WTC11 (cell line): ENCODE data around the gene LGALS7. TPM values are rescaled to one million over a fixed set of nuclear protein-coding genes. Genes with fewer than 3 reads are reported as not detected.
"Not testable (repeated sequence)": the region's sequence is repeated elsewhere in the genome, so short reads cannot be mapped to it uniquely, and the experiment has no call there.

Experiments
- ATAC-seq: fragments of 200-7000 bp; cut with Tn5 transposase; 2 replicates; pipeline ENCODE4 v1.10.0; 2021; ENCODE audit warnings: mild to moderate bottlenecking, moderate library complexity
- CTCF ChIA-PET: fragments of 300-600 bp; sonication (Branson Sonifier 250); formaldehyde crosslinking; loops from one replicate; lab custom pipeline; 2021; ENCODE audit warnings: antibody characterized with exemption; lab: Charles Lee
- POLR2A ChIA-PET: fragments of 350-600 bp; sonication (Branson Sonifier 250); formaldehyde crosslinking; loops from one replicate; lab custom pipeline; 2021; ENCODE audit warnings: antibody characterized with exemption; lab: Charles Lee
- DNase-seq: peaks from one replicate; pipeline ENCODE4 v3.0.0; 2021; ENCODE audit warnings: low spot score
- H3K27ac Mint-ChIP-seq: 2 replicates; pipeline ENCODE4 v1.8.0; 2021; ENCODE audit warnings: mixed read lengths
- H3K27me3 Mint-ChIP-seq: 2 replicates; pipeline ENCODE4 v1.8.0; 2021; ENCODE audit warnings: low read depth, mild to moderate bottlenecking, moderate library complexity, mixed read lengths
- H3K36me3 Mint-ChIP-seq: 2 replicates; pipeline ENCODE4 v1.8.0; 2021; ENCODE audit warnings: mixed read lengths
- H3K4me1 Mint-ChIP-seq: 2 replicates; pipeline ENCODE4 v1.8.0; 2022; ENCODE audit warnings: mixed read lengths
- H3K4me3 Mint-ChIP-seq: 2 replicates; pipeline ENCODE4 v1.8.0; 2021; ENCODE audit warnings: mild to moderate bottlenecking, moderate library complexity, mixed read lengths
- H3K9me3 Mint-ChIP-seq: 2 replicates; pipeline ENCODE4 v1.8.0; 2021; ENCODE audit warnings: mixed read lengths
- EMX1 ChIP-seq: fragments of 250-450 bp; sonication (Bioruptor Pico); IDR thresholded peaks from 2 replicates; pipeline ENCODE4 v1.8.0; 2021; ENCODE audit warnings: mild to moderate bottlenecking
- GABPB1 ChIP-seq: sonication (generic); formaldehyde crosslinking; IDR thresholded peaks from 2 replicates; pipeline ENCODE4 v1.8.1; 2023; ENCODE audit warnings: mild to moderate bottlenecking, missing genetic modification reagents
- JAZF1 ChIP-seq: fragments of 250-450 bp; sonication (Bioruptor Pico); IDR thresholded peaks from 2 replicates; pipeline ENCODE4 v1.9.0; 2021; ENCODE audit warnings: moderate library complexity, mild to moderate bottlenecking, inconsistent platforms
- NR2C2 ChIP-seq: sonication (generic); formaldehyde crosslinking; IDR thresholded peaks from 2 replicates; pipeline ENCODE4 v1.8.0; 2022; ENCODE audit warnings: mild to moderate bottlenecking, missing genetic modification reagents
- SMAD4 ChIP-seq: sonication (generic); formaldehyde crosslinking; IDR thresholded peaks from 2 replicates; pipeline ENCODE4 v1.8.0; 2022; ENCODE audit warnings: mild to moderate bottlenecking, missing genetic modification reagents
- ZNF416 ChIP-seq: fragments of 250-450 bp; sonication (Bioruptor Pico); IDR thresholded peaks from 2 replicates; pipeline ENCODE4 v1.9.0; 2021; ENCODE audit warnings: mild to moderate bottlenecking, inconsistent platforms
- ZNF423 ChIP-seq: fragments of 250-450 bp; sonication (Bioruptor Pico); IDR thresholded peaks from 2 replicates; pipeline ENCODE4 v2.1.2; 2022; ENCODE audit warnings: mild to moderate bottlenecking, moderate library complexity
- total RNA-seq: library from RNA; stranded (reverse); gene quantifications from 3 replicates; pipeline ENCODE4 v1.2.3, GENCODE V29; 2021
- TF ChIP-seq, protein P1 (sequence below): sonication (generic); formaldehyde crosslinking; IDR thresholded peaks from 2 replicates; pipeline ENCODE4 v1.8.1; 2023; ENCODE audit warnings: mild to moderate bottlenecking, missing genetic modification reagents
- TF ChIP-seq, protein P2 (sequence below): sonication (generic); formaldehyde crosslinking; IDR thresholded peaks from 2 replicates; pipeline ENCODE4 v1.8.0; 2023; ENCODE audit warnings: missing genetic modification reagents, mild to moderate bottlenecking, borderline replicate concordance
- TF ChIP-seq, protein P3 (sequence below): sonication (generic); formaldehyde crosslinking; IDR thresholded peaks from 2 replicates; pipeline ENCODE4 v1.8.1; 2023; ENCODE audit warnings: mild to moderate bottlenecking, missing genetic modification reagents, moderate library complexity
- TF ChIP-seq, protein P4 (sequence below): sonication (generic); formaldehyde crosslinking; conservative IDR thresholded peaks from 2 replicates; pipeline ENCODE4 v1.8.1; 2022; ENCODE audit warnings: mild to moderate bottlenecking, missing genetic modification reagents
- TF ChIP-seq, protein P5 (sequence below): sonication (generic); formaldehyde crosslinking; IDR thresholded peaks from 2 replicates; pipeline ENCODE4 v1.8.0; 2022; ENCODE audit warnings: mild to moderate bottlenecking, missing genetic modification reagents
- TF ChIP-seq, protein P6 (sequence below): sonication (generic); formaldehyde crosslinking; IDR thresholded peaks from 2 replicates; pipeline ENCODE4 v1.8.1; 2022; ENCODE audit warnings: low read depth, missing genetic modification reagents, borderline replicate concordance

Gene LGALS7
- total RNA-seq, 1 experiment from 2014 or later = 2.3 TPM

DNA sequence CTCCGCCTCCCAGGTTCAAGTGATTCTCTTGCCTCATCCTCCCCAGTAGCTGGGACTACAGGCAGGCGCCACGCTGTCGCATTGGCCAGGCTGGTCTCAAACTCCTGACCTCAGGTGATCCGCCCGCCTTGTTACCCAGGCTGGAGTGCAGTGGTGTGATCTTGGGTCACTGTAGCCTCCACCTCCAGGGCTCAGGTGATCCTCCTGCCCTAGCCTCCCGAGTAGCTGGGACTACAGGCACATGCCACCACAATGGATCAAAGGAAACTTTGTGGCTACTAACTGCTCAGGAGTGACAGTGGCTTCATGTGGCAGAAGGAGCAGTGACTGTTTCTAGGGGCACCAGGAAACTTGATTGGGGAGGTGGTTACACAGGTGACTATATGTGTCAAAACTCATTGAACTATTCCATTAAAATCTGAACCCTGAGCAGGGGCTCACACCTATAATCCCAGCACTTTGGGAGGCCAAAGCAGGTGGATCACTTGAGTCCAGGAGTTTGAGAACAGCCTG, 11.9 kb upstream of the LGALS7 start (continued):
- TF ChIP-seq, protein P1, sequence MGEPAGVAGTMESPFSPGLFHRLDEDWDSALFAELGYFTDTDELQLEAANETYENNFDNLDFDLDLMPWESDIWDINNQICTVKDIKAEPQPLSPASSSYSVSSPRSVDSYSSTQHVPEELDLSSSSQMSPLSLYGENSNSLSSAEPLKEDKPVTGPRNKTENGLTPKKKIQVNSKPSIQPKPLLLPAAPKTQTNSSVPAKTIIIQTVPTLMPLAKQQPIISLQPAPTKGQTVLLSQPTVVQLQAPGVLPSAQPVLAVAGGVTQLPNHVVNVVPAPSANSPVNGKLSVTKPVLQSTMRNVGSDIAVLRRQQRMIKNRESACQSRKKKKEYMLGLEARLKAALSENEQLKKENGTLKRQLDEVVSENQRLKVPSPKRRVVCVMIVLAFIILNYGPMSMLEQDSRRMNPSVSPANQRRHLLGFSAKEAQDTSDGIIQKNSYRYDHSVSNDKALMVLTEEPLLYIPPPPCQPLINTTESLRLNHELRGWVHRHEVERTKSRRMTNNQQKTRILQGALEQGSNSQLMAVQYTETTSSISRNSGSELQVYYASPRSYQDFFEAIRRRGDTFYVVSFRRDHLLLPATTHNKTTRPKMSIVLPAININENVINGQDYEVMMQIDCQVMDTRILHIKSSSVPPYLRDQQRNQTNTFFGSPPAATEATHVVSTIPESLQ (CRISPR knock-in tag) = no peak
- TF ChIP-seq, protein P2, sequence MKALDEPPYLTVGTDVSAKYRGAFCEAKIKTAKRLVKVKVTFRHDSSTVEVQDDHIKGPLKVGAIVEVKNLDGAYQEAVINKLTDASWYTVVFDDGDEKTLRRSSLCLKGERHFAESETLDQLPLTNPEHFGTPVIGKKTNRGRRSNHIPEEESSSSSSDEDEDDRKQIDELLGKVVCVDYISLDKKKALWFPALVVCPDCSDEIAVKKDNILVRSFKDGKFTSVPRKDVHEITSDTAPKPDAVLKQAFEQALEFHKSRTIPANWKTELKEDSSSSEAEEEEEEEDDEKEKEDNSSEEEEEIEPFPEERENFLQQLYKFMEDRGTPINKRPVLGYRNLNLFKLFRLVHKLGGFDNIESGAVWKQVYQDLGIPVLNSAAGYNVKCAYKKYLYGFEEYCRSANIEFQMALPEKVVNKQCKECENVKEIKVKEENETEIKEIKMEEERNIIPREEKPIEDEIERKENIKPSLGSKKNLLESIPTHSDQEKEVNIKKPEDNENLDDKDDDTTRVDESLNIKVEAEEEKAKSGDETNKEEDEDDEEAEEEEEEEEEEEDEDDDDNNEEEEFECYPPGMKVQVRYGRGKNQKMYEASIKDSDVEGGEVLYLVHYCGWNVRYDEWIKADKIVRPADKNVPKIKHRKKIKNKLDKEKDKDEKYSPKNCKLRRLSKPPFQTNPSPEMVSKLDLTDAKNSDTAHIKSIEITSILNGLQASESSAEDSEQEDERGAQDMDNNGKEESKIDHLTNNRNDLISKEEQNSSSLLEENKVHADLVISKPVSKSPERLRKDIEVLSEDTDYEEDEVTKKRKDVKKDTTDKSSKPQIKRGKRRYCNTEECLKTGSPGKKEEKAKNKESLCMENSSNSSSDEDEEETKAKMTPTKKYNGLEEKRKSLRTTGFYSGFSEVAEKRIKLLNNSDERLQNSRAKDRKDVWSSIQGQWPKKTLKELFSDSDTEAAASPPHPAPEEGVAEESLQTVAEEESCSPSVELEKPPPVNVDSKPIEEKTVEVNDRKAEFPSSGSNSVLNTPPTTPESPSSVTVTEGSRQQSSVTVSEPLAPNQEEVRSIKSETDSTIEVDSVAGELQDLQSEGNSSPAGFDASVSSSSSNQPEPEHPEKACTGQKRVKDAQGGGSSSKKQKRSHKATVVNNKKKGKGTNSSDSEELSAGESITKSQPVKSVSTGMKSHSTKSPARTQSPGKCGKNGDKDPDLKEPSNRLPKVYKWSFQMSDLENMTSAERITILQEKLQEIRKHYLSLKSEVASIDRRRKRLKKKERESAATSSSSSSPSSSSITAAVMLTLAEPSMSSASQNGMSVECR (CRISPR knock-in tag) = no peak
- TF ChIP-seq, protein P3, sequence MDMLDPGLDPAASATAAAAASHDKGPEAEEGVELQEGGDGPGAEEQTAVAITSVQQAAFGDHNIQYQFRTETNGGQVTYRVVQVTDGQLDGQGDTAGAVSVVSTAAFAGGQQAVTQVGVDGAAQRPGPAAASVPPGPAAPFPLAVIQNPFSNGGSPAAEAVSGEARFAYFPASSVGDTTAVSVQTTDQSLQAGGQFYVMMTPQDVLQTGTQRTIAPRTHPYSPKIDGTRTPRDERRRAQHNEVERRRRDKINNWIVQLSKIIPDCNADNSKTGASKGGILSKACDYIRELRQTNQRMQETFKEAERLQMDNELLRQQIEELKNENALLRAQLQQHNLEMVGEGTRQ (CRISPR knock-in tag) = no peak
- TF ChIP-seq, protein P4, sequence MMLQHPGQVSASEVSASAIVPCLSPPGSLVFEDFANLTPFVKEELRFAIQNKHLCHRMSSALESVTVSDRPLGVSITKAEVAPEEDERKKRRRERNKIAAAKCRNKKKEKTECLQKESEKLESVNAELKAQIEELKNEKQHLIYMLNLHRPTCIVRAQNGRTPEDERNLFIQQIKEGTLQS (CRISPR knock-in tag) = no peak
- TF ChIP-seq, protein P5, sequence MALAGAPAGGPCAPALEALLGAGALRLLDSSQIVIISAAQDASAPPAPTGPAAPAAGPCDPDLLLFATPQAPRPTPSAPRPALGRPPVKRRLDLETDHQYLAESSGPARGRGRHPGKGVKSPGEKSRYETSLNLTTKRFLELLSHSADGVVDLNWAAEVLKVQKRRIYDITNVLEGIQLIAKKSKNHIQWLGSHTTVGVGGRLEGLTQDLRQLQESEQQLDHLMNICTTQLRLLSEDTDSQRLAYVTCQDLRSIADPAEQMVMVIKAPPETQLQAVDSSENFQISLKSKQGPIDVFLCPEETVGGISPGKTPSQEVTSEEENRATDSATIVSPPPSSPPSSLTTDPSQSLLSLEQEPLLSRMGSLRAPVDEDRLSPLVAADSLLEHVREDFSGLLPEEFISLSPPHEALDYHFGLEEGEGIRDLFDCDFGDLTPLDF (CRISPR knock-in tag) = no peak
- TF ChIP-seq NR2C2 (CRISPR knock-in tag) (no peak), ZNF423 (CRISPR knock-in tag) (no peak), ZNF416 (CRISPR knock-in tag) (no peak), JAZF1 (CRISPR knock-in tag) (no peak), SMAD4 (CRISPR knock-in tag) (no peak)
- TF ChIP-seq, protein P6, sequence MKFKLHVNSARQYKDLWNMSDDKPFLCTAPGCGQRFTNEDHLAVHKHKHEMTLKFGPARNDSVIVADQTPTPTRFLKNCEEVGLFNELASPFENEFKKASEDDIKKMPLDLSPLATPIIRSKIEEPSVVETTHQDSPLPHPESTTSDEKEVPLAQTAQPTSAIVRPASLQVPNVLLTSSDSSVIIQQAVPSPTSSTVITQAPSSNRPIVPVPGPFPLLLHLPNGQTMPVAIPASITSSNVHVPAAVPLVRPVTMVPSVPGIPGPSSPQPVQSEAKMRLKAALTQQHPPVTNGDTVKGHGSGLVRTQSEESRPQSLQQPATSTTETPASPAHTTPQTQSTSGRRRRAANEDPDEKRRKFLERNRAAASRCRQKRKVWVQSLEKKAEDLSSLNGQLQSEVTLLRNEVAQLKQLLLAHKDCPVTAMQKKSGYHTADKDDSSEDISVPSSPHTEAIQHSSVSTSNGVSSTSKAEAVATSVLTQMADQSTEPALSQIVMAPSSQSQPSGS = no peak

DNA sequence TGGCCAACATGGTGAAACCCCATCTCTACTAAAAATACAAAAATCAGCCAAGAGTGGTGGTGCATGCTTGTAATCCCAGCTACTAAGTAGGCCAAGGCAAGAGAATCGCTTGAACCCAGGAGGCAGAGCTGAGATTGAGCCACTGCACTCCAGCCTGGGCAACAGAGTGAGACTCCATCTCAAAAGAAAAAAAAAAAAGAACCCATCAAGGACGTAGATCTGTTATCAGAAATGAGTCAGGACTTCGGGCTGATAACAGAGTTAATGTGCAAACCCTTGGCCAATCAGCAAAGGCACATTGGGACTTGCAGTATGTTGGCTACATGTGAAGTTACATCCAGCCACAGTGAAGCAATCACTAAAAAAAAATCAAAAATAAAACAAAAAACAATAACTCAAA, 10.9 kb upstream of the LGALS7 start:
- Mint-ChIP-seq H3K4me1 (0 out of 2 replicates have a peak, but pooled peaks cover 3% of the 10 kb centered on the region), H3K36me3 (no peaks in the 10 kb centered on the region), H3K9me3 (no peaks in the 10 kb centered on the region), H3K27ac (no peak overlapping the region), H3K27me3 (peaks cover 25% of the 10 kb centered on the region), H3K4me3 (no peak overlapping the region)
- TF ChIP-seq, protein P6 = no peak
- TF ChIP-seq JAZF1 (CRISPR knock-in tag) (no peak), EMX1 (CRISPR knock-in tag) (no peak), GABPB1 (CRISPR knock-in tag) (peak; percentile 19; the same call in 1 of the 2 replicates)
- ChIA-PET POLR2A (interaction anchor here (0.7 kb wide), 1 partner anchor 158 kb away, joined by 4 read pairs; no protein-coding TSS in a partner anchor), CTCF (no interaction called here)
- ATAC-seq (no peak), DNase-seq (no peak)

DNA sequence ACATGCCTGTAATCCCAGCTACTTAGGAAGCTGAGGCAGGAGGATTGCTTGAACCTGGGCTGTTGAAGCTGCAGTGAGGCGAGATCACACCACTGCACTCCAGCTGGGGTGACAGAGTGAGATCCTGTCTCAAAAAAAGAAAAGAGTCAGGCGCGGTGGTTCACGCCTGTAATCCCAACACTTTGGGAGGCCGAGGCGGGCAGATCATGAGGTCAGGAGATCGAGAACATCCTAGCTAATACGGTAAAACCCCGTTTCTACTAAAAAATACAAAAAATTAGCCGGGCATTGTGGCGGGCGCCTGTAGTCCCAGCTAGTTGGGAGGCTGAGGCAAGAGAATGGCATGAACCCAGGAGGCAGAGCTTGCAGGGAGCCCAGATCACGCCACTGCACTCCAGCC, 8.9 kb upstream of the LGALS7 start:
- H3K4me3 Mint-ChIP-seq, POLR2A ChIA-PET, H3K27ac Mint-ChIP-seq, DNase-seq, H3K4me1 Mint-ChIP-seq, ATAC-seq, H3K36me3 Mint-ChIP-seq, H3K9me3 Mint-ChIP-seq: not testable (repeated sequence)
- CTCF ChIA-PET = interaction anchor here (1.3 to 1.9 kb wide), 2 partner anchors 13 to 148 kb away, joined by 3 to 7 read pairs; partner anchors contain the start of genes MRPS12 and SARS2
- H3K27me3 Mint-ChIP-seq = peaks cover 20% of the 10 kb centered on the region
